DOHH2 (cell line): ENCODE results near the gene MBOAT1.

Source experiments
- CTCF ChIP-seq: fragments of 200-600 bp; sonication (generic); IDR thresholded peaks from one replicate; pipeline ENCODE4 v1.5.1; 2014; ENCODE audit warnings: antibody characterized with exemption, mild to moderate bottlenecking, low read depth, low read length; ENCODE audit not compliant: poor library complexity, severe bottlenecking
- EZH2phosphoT487 ChIP-seq: fragments of 200-600 bp; sonication (generic); IDR thresholded peaks from 2 replicates; pipeline ENCODE4 v1.6.1; 2017; ENCODE audit warnings: borderline replicate concordance, mild to moderate bottlenecking, antibody characterized with exemption, low read length, moderate library complexity, mixed read lengths

GRCh38 chr6:20178327-20178726 lies 33.9 kb downstream of the MBOAT1 start:
- TF ChIP-seq CTCF (no peak), EZH2phosphoT487 (no peak)
